Endothelial cell of umbilical vein (primary cell): ENCODE measurements around the gene ADIPOR1.

Experiments
- CTCF ChIP-seq, 2 donors: IDR thresholded peaks; 1 replicate in 1 of 2; 2 replicates in 1 of 2; pipeline ENCODE4 v1.5.1; 2011; ENCODE audit warnings: low read length in 2 of 2, mild to moderate bottlenecking in 2 of 2, moderate library complexity in 2 of 2, control low read depth in 1 of 2, inconsistent platforms in 1 of 2, low read depth in 1 of 2; ENCODE audit not compliant: insufficient read depth in 1 of 2; ENCODE audit errors: extremely low read depth in 1 of 2
- EZH2 ChIP-seq: IDR thresholded peaks from 2 replicates; pipeline ENCODE4 v1.6.1; 2012; ENCODE audit warnings: borderline replicate concordance, low read depth, mild to moderate bottlenecking, moderate library complexity, low read length, inconsistent platforms; ENCODE audit not compliant: severe bottlenecking
- FOS ChIP-seq: IDR thresholded peaks from 2 replicates; pipeline ENCODE4 v1.6.1; 2011; ENCODE audit warnings: mild to moderate bottlenecking, low read length, moderate library complexity, borderline replicate concordance; ENCODE audit not compliant: insufficient read depth
- JUN ChIP-seq: IDR thresholded peaks from 2 replicates; pipeline ENCODE4 v1.6.1; 2011; ENCODE audit warnings: borderline replicate concordance, low read depth; ENCODE audit not compliant: insufficient read length, insufficient read depth
- POLR2A ChIP-seq: IDR thresholded peaks from 2 replicates; pipeline ENCODE4 v1.6.1; 2012; ENCODE audit warnings: low read depth, mild to moderate bottlenecking, control low read depth, low read length
- POLR2AphosphoS5 ChIP-seq: IDR thresholded peaks from 2 replicates; pipeline ENCODE4 v1.6.1; 2012; ENCODE audit warnings: low read depth, mild to moderate bottlenecking, control low read depth, low read length, moderate library complexity; ENCODE audit not compliant: insufficient read depth

GRCh38 chr1:202979459-202979858 lies 21.3 kb upstream of the ADIPOR1 start:
- TF ChIP-seq EZH2 (no peak), JUN (no peak), CTCF (IDR thresholded peaks at IDR 0.05; ENCODE audit: extremely low read depth in 1 of 2, insufficient read depth in 1 of 2, low read depth in 1 of 2, low read length in 2 of 2) (no peak), POLR2A (no peak), FOS (no peak), POLR2AphosphoS5 (no peak)
